ENCODE data around the gene CD300LD.

- no peak for TF ChIP-seq CTCF (IDR thresholded peaks at IDR 0.05; ENCODE audit: poor library complexity)
- TF ChIP-seq EZH2 (IDR thresholded peaks at IDR 0.05; ENCODE audit: borderline replicate concordance) = no peak
- TF ChIP-seq EZH2phosphoT487 (IDR thresholded peaks at IDR 0.05; ENCODE audit: low read depth, severe bottlenecking, unreplicated experiment) = no peak
Observed at GRCh38 chr17:74637926-74638325, 45.8 kb upstream of the CD300LD start.
